NCI-H82 treated with DMSO at 0.1 percent for 48 hours (cell line): ENCODE results near the gene BTNL8.

Experiments
- DNase-seq: peaks from one replicate; lab custom pipeline; 2025; ENCODE audit not compliant: unreplicated experiment; lab: John Stamatoyannopoulos, UW

Gene BTNL8

DNA sequence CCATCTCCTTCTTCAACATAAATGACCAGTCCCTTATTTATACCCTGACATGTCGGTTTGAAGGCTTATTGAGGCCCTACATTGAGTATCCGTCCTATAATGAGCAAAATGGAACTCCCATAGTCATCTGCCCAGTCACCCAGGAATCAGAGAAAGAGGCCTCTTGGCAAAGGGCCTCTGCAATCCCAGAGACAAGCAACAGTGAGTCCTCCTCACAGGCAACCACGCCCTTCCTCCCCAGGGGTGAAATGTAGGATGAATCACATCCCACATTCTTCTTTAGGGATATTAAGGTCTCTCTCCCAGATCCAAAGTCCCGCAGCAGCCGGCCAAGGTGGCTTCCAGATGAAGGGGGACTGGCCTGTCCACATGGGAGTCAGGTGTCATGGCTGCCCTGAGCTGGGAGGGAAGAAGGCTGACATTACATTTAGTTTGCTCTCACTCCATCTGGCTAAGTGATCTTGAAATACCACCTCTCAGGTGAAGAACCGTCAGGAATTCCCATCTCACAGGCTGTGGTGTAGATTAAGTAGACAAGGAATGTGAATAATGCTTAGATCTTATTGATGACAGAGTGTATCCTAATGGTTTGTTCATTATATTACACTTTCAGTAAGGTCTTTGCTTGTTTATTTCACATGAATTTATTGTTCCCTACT is 51.5 kb downstream of the BTNL8 start:
- no peak for DNase-seq

GRCh38 chr5:180959661-180960060 is 60.7 kb downstream of the BTNL8 start:
- no peak for DNase-seq

GRCh38 chr5:180960209-180960608 is 61.2 kb downstream of the BTNL8 start:
- no peak for DNase-seq

DNA sequence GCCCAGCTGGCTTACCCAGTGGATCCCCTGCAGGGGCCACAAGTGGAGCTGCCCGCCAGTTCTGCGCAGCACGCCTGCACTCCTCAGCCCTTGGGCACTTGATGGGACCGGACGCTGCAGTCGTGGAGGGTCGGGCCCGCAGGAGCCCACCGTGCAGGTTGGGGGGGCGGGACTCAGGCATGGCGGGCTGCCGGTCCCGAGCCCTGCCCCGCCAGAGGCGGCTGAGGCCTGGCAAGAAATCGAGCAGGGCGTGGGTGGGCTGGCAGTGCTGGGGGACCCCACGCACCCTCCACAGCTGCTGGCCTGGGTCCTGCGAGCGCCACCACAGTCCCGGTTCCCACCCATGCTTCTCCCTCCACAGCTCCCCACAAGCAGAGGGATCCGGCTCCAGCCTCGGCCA is 70.4 kb downstream of the BTNL8 start:
- no peak for DNase-seq

GRCh38 chr5:180970336-180970735 is 71.4 kb downstream of the BTNL8 start:
- DNase-seq, result no peak

- no peak for DNase-seq
These were observed 71.9 kb downstream of the BTNL8 start for GRCh38 chr5:180970875-180971274.

- no peak for DNase-seq
These were observed 75.8 kb downstream of the BTNL8 start for GRCh38 chr5:180974612-180975315.

DNA sequence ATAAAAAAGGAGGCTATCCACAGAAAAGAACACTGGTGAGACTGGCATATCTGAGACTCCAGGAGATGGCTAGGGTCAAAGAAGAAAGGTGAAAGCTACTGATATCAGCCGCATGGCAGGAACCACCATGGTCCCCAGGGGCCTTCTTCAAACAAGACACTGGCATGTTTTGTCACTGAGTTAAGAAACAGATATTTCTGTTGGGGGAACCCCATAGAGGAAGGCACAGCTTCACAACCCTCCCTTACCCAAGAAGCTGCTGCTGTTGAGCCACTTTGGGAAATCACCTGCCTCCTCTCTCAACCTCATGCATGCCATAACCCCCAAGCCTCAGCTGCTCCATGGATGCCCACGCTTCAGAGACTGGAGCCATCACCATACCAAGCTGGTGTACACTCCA is 76.4 kb downstream of the BTNL8 start:
- no peak for DNase-seq

GRCh38 chr5:180976518-180976917 is 77.6 kb downstream of the BTNL8 start:
- no peak for DNase-seq

- no peak for DNase-seq
These were observed 78.9 kb downstream of the BTNL8 start for GRCh38 chr5:180977852-180978251.

DNA sequence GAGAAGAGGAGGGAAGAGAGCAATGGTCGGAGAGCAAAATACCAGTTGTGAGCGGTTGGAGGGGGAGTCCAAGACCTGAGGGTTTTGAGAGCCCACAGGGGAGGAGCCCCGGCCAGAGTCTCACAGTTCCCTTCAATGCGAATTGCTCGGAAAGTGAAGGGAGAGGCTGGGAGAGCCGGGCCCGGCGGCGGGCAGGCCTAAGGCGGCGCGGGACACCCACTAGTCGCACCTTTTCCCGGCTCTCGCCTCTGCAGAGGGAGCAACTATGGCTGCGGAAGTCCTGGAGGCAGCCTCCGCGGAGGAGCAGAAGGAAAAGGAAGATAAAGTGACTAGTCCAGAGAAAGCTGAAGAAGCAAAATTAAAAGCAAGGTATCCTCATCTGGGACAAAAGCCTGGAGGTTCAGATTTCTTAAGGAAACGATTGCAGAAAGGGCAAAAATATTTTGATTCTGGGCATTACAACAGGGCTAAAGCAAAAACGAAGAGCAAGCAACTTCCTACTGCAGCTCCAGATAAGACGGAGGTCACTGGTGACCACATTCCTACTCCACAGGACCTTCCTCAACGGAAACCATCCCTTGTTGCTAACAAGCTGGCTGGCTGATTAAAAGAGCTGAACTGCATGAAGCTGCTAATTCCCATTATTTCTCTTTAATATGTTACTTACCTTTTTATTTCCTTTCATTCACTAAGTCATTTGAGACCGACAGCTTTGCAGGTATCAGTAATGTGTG is 83.2 kb downstream of the BTNL8 start:
- DNase-seq, result no peak

DNA sequence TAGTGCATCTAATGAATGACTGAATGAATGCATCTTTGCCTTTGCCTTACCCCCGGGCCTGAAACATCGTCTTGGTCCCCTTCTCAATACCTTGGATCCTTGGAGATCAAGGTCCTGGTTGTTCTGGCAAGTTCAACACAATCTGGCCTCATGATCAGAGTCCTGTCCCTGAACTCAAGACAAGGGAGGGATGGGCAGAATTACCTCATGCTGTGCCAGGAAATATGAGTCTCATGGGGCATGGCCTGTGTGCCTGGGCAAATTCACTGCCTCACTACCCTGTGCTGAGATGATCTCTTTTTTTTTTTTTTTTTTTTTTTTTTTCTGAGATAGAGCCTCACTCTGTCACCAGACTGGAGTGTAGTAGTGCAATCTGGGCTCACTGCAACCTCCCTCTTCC is 89.1 kb downstream of the BTNL8 start:
- DNase-seq, result no peak

GRCh38 chr5:180988592-180988991 is 89.6 kb downstream of the BTNL8 start, which contains the start of gene BTNL3:
TSS of gene BTNL3 (plus strand) at chr5:180988846. CDS start at chr5:180989029, 183 bp downstream.
- DNase-seq, result no peak

- no peak for DNase-seq
These were observed 91.3 kb downstream of the BTNL8 start for GRCh38 chr5:180990086-180990881.

- no peak for DNase-seq
These were observed 91.9 kb downstream of the BTNL8 start for GRCh38 chr5:180990882-180991242.
